Vagina (tissue), 2 donors: ENCODE data around the gene ZNF423. TPM values are rescaled to one million over a fixed set of nuclear protein-coding genes. Genes with fewer than 3 reads are reported as not detected.
A peak's percentile ranks its signal among the peaks of the same experiment; 100 is the strongest.

Experiments used
- DNase-seq, 2 donors: peaks; one replicate each; pipeline ENCODE4 v3.0.0-alpha.2; 2017; ENCODE audit errors: extremely low spot score in 2 of 2
- H3K27ac ChIP-seq: fragments of 200-600 bp; sonication (generic); one replicate; pipeline ENCODE4 v1.5.1; 2019
- H3K27me3 ChIP-seq: fragments of 200-600 bp; sonication (generic); one replicate; pipeline ENCODE4 v1.5.1; 2019
- H3K36me3 ChIP-seq, 2 donors: fragments of 200-600 bp; sonication (generic); one replicate each; pipeline ENCODE4 v1.5.1; 2017 to 2019
- H3K4me1 ChIP-seq: fragments of 200-600 bp; sonication (generic); one replicate; pipeline ENCODE4 v1.5.1; 2019
- H3K4me3 ChIP-seq, 2 donors: fragments of 200-600 bp; sonication (generic); 1 replicate in 1 of 2; 2 replicates in 1 of 2; pipeline ENCODE4 v1.5.1; 2016 to 2019
- H3K9me3 ChIP-seq: fragments of 200-600 bp; sonication (generic); one replicate; pipeline ENCODE4 v1.5.1; 2019
- POLR2A ChIP-seq, 2 donors: fragments of 450-650 bp; IDR thresholded peaks; one replicate each; pipeline ENCODE4 v1.6.1; 2017; ENCODE audit warnings: antibody characterized with exemption in 2 of 2, mild to moderate bottlenecking in 2 of 2, moderate library complexity in 2 of 2
- POLR2AphosphoS5 ChIP-seq, 2 donors: sonication (generic); formaldehyde crosslinking; IDR thresholded peaks; one replicate each; pipeline ENCODE4 v1.9.0; 2017; ENCODE audit warnings: antibody characterized with exemption in 2 of 2, mild to moderate bottlenecking in 2 of 2, low read depth in 1 of 2; ENCODE audit not compliant: insufficient read depth in 1 of 2
- intact Hi-C: fragments of 100-400 bp; cut with DNase I; formaldehyde crosslinking; loops from one replicate; pipeline ENCODE4 v1.15.1; 2023
- total RNA-seq: library from RNA; depleted of rRNA; stranded (reverse); fragments of >200 nt; gene quantifications from one replicate; pipeline ENCODE4 v1.2.3, GENCODE V29; 2016
- TF ChIP-seq, protein P1 (sequence below), 3 experiments: fragments of 450-650 bp in 2 of 3; fragments of 200-600 bp in 1 of 3; sonication (generic) in 1 of 3; IDR thresholded peaks; one replicate each; pipeline ENCODE4 v1.5.1; 2017 to 2019; ENCODE audit warnings: antibody characterized with exemption in 3 of 3, mild to moderate bottlenecking in 2 of 3, moderate library complexity in 2 of 3

The ZNF423 gene
- total RNA-seq, 1 donor from 2014 or later = 10.3 TPM

DNA sequence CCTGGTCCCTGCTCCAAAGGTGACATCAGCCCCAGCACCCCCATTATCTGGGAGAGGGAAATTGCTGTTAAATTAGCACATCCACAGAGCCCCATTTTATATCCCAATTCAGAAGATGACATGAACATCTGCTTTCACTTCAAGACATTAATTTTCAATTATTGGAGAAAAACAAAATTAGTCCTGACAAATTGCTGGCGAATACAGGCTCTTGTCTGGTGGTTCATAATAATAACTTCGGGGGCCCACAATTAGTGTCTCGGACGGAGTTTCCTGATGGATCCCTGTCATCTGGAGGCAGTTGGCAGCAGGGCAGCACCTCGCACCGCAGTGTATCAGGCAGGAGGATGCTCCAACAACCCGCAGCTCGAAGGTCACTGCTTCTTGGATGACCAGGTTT, 7.4 kb downstream of the ZNF423 start:
- Histone ChIP-seq H3K36me3 (no peaks in the 10 kb centered on the region), H3K4me1 (peaks cover 27% of the 10 kb centered on the region), H3K27me3 (no peaks in the 10 kb centered on the region), H3K4me3 (no peak overlapping the region), H3K9me3 (no peaks in the 10 kb centered on the region), H3K27ac (no peak overlapping the region)
- TF ChIP-seq, protein P1, sequence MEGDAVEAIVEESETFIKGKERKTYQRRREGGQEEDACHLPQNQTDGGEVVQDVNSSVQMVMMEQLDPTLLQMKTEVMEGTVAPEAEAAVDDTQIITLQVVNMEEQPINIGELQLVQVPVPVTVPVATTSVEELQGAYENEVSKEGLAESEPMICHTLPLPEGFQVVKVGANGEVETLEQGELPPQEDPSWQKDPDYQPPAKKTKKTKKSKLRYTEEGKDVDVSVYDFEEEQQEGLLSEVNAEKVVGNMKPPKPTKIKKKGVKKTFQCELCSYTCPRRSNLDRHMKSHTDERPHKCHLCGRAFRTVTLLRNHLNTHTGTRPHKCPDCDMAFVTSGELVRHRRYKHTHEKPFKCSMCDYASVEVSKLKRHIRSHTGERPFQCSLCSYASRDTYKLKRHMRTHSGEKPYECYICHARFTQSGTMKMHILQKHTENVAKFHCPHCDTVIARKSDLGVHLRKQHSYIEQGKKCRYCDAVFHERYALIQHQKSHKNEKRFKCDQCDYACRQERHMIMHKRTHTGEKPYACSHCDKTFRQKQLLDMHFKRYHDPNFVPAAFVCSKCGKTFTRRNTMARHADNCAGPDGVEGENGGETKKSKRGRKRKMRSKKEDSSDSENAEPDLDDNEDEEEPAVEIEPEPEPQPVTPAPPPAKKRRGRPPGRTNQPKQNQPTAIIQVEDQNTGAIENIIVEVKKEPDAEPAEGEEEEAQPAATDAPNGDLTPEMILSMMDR (IDR thresholded peaks at IDR 0.05) = no peak
- no peak for TF ChIP-seq POLR2AphosphoS5 (IDR thresholded peaks at IDR 0.05; ENCODE audit: insufficient read depth in 1 of 2, low read depth in 1 of 2)
- TF ChIP-seq POLR2A (IDR thresholded peaks at IDR 0.05) = no peak
- intact Hi-C loops = no loop called here
- no peak for DNase-seq

DNA sequence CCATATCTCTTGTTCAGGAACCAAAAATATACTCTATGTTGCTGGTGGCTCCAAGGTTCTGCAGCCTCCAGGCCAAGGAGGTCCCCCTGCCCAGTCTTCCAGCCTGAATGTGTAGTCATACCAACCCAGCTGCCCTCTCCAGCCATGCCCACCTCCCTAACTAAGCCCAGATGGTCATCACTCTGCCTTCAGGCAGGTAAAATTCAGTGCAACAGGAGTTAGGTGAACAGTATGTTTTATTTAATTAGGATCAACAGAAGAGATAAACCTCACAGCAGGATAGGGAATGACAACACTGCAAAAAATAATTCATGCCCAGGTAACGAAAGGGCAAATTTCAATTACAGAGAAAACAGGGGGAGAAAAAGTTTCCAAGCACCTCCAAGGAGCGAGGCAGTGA, 9.1 kb downstream of the ZNF423 start:
- Histone ChIP-seq H3K4me3 (no peak overlapping the region), H3K4me1 (peaks cover 29% of the 10 kb centered on the region), H3K9me3 (no peaks in the 10 kb centered on the region), H3K36me3 (no peaks in the 10 kb centered on the region), H3K27me3 (no peaks in the 10 kb centered on the region), H3K27ac (no peak overlapping the region)
- intact Hi-C loops = no loop called here
- DNase-seq = no peak
- no peak for TF ChIP-seq POLR2AphosphoS5 (IDR thresholded peaks at IDR 0.05; ENCODE audit: insufficient read depth in 1 of 2, low read depth in 1 of 2)
- no peak for TF ChIP-seq POLR2A (IDR thresholded peaks at IDR 0.05)
- TF ChIP-seq, protein P1 (IDR thresholded peaks at IDR 0.05) = no peak

DNA sequence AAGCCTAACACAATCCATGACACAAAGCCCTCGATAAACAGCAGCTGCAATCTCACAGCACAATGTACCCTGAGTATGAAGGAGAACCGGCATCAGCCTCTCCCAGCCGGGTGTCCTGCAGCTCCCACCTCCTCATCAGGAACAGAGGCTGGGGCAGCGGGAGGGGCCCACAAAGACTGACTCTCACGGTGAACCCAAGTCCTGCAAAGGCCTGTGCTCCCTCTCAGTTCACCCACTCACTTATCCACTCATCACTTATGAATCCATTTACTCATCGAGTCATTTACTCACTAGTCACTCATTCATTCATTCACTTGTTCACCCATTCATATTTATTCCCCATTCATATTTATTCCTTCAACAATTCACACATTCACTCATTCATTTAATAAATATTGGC, 11.6 kb downstream of the ZNF423 start:
- Histone ChIP-seq H3K36me3 (no peaks in the 10 kb centered on the region), H3K4me1 (peaks cover 21% of the 10 kb centered on the region), H3K9me3 (no peaks in the 10 kb centered on the region), H3K27me3 (no peaks in the 10 kb centered on the region), H3K4me3 (no peak overlapping the region), H3K27ac (no peak overlapping the region)
- TF ChIP-seq, protein P1 (IDR thresholded peaks at IDR 0.05) = no peak
- TF ChIP-seq POLR2AphosphoS5 (IDR thresholded peaks at IDR 0.05; ENCODE audit: insufficient read depth in 1 of 2, low read depth in 1 of 2) (no peak), POLR2A (IDR thresholded peaks at IDR 0.05) (no peak)
- DNase-seq = no peak
- intact Hi-C loops = no loop called here

DNA sequence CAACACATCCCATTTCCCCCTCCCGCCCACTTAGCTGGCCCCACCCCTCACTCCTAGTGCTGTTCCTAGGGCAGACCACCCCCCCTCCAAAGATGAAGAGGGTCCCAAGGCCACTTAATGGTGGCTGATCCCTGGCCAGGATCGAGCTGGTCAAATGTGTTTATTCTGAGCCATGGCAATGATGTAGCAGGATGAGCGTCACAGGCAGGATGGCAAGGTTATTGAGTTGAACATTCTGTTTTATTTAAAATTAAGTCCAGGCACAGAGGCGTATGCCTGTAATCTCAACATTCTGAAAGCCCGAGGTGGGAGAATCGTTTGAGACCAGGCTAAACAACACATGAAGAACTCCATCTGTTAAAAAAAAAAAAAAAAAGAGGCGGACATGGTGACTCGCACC, 12.2 kb downstream of the ZNF423 start:
- H3K9me3 ChIP-seq = no peaks in the 10 kb centered on the region
- no peak overlapping the region for H3K4me3 ChIP-seq
- no peaks in the 10 kb centered on the region for H3K36me3 ChIP-seq
- DNase-seq = no peak
- H3K27me3 ChIP-seq = no peaks in the 10 kb centered on the region
- intact Hi-C loops = no loop called here
- peak overlapping the region; percentile 13 for H3K27ac ChIP-seq
- peaks cover 27% of the 10 kb centered on the region for H3K4me1 ChIP-seq
- no peak for TF ChIP-seq POLR2AphosphoS5 (IDR thresholded peaks at IDR 0.05; ENCODE audit: insufficient read depth in 1 of 2, low read depth in 1 of 2)
- TF ChIP-seq, protein P1 (IDR thresholded peaks at IDR 0.05) = no peak
- no peak for TF ChIP-seq POLR2A (IDR thresholded peaks at IDR 0.05)

DNA sequence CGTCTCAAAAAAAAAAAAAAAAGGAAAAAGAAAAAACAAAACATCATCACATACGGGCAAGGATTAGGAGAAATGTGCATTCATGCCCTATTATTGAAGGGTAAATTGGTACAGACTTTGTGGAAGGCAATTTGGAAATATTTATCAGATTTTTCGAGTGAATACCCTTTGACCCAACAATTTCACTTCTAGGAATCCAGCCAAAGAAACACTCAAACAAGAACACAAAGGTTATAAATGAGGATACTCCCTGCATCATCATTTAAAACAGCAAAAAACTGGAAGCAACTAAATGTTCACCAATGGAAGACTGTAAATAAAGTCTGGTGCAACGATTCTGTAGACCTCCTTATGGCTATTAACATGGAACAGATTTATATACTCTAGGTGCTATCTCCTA, 12.9 kb downstream of the ZNF423 start:
- no peak for DNase-seq
- intact Hi-C loops = no loop called here
- Histone ChIP-seq H3K36me3 (no peaks in the 10 kb centered on the region), H3K4me3 (no peak overlapping the region), H3K27ac (peak overlapping the region; percentile 13), H3K27me3 (no peaks in the 10 kb centered on the region), H3K4me1 (peaks cover 32% of the 10 kb centered on the region), H3K9me3 (no peaks in the 10 kb centered on the region)
- TF ChIP-seq, protein P1 (IDR thresholded peaks at IDR 0.05) = no peak
- TF ChIP-seq POLR2A (IDR thresholded peaks at IDR 0.05) (no peak), POLR2AphosphoS5 (IDR thresholded peaks at IDR 0.05; ENCODE audit: insufficient read depth in 1 of 2, low read depth in 1 of 2) (no peak)
